ENCODE measurements around the gene TRIM2.

The TRIM2 gene

DNA sequence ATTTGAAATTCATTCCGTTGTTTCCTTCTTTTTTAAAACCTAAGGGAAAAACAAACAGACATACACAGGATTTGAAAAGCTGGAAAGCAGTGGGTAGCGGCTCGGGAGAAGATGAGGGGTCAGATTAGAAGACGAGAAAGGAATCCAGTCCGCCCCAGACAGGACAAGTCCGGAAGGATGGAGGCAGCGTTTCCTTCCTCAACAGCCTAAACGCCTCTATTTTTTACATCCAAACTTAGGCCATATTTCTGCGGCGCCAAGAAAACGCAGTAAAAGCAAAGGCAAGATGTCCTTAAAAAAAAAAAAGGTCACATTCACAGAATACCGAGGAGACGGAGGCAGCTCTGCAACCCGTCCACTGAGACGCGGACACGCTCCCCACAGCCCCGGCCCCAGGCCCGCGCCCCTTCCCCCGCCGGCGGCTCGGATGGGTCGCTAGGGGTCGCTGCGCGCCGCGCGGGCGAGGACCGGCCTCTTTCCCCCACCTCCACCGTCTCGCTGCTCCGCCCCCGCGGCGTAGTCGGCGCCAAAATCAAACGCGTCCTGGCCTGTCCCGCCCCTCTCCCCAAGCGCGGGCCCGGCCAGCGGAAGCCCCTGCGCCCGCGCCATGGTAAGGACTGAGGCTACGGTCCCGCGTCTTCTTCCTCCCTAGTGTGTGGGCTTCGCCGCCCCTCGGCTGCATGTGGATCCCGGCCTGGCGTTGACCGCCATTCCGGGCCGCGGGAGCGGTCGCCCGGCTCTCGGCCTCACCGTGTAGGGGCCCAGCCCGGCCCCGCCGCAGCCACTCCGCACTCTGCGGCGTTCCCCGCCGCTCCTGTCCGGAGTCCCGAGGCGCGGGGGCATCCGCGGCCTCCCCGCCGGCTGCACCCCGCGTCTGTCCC, 140.1 kb downstream of the TRIM2 start, which contains the start of gene MND1:
Gene MND1, plus strand, starts transcription at position 558 of the 881 bp plus-strand sequence. Its CDS starts 50 bp downstream, at position 608.
- peak; percentile 95 for DNase-seq

DNA sequence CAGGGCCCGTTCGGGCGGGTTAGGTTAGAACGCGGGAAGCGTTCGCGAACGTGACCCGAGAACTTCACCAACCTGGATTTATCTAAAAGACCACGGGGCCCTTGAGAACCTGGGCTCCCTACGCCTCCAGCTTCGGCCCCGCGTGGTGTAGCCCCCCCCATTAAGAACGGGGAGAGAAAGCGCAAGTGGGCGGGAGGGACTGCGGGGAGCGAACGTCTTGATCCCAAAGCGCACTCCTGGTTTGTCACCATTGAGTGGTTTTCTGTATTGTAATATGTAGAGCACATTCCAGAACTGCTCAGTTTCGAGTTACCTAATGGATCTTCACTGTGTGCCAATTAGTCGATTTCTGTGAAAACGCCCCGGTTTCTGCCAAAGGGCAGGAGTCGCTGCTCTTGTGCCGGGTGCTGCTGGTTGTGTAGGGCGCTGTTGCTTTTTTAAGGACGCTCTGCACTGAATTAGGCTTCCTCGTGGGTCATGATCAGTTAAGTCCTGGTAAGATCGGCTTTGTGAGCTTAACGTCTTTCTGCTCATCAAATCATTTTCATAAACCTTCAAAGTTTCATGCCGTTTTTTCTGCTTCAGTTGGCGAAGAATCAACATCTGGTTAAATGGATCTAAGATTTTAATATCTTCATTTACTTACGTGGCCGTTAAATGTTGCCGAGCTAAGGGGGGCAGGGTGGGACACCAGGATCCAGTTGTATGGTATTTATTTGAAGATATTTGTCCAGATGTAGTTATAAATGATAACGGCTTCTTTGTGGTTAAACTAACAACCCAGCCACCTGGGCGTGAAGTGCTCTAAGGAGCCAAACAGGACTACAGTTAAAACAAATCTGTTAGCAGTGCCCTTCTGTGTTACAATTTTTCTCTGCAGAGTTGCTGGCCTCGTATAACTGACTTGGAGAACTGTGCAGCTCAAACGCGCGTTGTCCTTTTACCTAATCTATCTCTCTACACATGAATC, 141.1 kb downstream of the TRIM2 start:
- peak; percentile 82 for DNase-seq

DNA sequence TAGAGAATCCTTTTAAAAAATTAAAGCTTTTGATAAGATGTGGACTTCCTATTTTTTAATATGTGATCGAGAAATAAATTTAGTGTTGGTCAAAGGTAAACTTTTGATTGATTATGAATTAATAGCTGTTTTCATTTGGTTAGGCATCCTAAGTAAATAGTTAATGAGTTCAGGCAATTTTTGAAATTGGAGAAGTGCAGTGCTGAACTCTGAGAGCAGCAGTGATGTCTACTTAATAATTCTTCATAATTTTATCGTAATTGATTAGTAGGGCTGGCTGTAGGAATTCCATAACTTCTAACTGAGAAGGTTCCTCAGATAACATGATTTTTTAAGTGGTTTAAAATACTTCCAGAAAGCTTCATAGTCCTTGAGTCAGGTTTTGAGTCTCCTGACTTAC, 141.8 kb downstream of the TRIM2 start:
- no peak for DNase-seq

- no peak for DNase-seq
These were observed 142.3 kb downstream of the TRIM2 start for GRCh38 chr4:153346563-153346962.

- no peak for DNase-seq
These were observed 142.9 kb downstream of the TRIM2 start for GRCh38 chr4:153347117-153347516.

GRCh38 chr4:153348006-153348405, 143.8 kb downstream of the TRIM2 start:
- DNase-seq = no peak

DNA sequence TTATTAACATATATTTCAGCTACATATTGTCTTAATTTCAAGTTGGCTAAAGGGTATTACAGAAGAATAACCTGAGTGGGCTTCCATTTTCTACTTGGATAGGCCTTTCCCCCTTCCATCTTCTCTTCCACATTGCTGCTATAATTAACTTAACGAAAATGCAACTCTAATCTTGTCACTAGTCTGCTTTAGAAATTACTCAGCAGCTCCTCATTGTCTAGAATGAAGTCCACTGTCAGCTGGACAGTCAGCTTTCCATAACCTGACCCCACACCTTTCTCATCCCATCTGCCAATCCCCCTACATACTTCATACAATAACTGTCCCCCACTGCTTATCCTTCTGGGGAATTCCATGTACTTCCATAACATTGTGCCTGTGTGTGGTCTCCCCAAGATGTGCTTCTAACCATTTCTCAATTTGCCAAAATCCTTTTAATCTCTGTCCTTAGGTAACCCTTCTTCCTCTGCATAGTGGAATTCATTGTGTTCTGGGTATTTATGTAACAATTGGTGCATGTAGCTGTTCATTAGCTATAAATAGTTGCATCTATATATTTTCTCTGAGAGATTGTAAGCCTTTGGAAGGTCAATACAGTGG, 145.1 kb downstream of the TRIM2 start:
- no peak for DNase-seq

DNA sequence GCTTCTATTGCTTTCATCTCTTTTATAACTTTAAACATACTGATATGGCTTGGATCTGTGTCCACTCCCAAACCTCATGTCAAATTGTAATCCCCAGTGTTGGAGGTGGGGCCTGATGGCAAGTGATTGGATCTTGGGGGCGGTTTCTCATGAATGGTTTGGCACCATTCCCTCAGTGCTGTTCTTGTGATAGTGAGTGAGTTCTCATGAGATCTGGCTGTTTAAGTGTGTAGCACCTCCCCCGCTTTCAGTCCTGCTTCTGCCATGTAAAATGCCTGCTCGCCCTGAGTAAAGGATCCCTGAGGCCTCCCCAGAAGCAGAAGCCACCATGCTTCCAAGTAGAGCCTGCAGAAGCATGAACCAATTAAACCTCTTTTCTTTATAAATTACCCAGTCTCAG, 157.9 kb downstream of the TRIM2 start:
- DNase-seq = no peak

- DNase-seq = no peak
These were observed 159.8 kb downstream of the TRIM2 start for GRCh38 chr4:153364061-153364460.

DNA sequence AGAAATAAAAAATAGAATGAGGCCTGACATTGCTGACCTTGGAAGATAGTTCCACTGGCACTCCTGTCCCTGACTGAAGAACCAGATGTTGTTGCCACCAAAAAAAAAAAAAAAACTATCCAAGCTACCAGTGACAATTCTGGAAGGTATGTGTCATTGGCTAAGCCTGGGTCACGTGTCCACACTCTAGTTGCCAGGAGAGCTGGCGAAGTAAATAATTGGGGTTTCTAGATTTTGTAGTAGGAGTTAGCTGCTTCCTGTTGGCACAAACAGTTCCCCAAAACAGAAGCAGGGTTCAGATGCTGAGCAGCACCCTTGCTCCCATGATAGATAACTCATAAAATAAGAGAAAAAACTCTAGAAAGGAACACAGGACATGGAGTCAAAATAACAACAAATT, 160.8 kb downstream of the TRIM2 start:
- DNase-seq = no peak

DNA sequence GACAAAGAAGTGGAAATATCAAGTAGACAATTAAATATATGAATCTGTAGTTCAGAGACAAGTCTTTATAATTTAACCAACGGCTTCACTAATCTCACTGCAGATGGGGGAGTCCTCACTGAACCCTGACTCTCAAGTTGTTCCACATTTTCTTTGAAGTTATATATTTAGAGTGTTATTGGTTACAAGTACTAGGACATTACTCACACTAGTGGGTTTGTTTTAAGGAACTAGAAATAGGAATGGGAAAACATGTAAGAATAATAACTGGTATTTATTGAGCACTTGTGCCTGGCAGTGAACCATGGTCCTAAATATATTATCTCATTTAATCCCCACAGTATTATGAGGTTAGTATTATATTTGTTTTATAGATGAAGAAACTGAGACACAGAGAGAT, 162.2 kb downstream of the TRIM2 start:
- no peak for DNase-seq

DNA sequence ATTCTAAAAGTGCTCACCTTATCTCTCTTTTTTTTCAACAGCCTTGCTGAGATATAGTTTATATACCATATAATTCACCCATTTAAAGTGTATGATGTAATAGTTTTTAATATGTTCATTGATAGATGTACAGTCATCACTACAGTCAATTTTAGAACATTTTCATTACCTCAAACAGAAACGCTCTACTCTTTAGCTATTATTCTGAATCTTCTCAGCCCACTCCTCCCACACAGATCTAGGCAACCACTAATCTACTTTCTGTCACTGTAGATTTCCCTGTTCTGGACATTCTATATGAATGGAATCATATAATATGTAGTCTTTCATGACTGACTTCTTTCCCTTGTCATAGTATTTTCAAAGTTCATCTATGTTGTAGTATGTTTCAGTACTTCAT, 162.8 kb downstream of the TRIM2 start:
- no peak for DNase-seq

DNA sequence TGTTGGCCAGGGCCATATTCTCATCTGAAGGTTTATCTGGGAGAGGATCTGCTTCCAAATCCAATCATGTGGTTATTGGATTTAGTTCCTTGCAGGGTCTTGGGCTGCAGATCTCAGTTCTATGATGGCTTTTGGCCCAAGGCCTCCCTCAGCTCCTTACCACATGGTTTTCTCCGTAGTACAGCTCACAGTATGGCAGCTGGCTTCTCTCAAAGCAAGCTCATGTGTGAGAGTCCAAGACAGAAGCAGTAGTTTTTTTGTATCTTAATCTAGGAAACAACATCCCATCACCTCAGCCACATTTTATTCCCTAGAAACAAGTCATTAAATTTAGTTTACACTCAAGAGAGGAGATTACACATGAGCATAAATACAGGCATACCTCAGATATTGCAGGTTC, 164.8 kb downstream of the TRIM2 start:
- DNase-seq = no peak

DNA sequence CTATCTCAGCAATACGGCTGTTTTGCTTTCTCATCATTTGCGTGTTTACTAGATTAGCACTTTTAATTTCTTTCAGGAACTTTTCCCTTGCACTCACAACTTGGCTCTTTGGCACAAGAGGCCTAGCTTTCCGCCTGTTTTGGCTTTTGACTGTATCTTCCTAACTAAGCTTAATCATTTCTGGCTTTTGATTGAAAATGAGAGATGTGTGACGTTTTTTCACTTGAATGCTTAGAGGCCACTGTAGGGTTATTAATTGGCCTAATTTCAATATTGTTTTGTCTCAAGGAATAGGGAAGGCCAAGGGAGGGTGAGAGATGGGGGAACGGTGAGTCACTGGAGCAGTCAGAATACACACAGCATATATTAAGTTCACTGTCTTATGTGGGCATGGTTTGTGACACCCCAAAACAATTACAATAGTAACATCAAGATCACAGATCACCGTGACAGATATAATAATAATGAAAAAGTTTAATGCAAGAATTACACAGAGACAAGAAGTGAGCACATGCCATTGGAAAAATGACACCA, 167.5 kb downstream of the TRIM2 start:
- DNase-seq = no peak

DNA sequence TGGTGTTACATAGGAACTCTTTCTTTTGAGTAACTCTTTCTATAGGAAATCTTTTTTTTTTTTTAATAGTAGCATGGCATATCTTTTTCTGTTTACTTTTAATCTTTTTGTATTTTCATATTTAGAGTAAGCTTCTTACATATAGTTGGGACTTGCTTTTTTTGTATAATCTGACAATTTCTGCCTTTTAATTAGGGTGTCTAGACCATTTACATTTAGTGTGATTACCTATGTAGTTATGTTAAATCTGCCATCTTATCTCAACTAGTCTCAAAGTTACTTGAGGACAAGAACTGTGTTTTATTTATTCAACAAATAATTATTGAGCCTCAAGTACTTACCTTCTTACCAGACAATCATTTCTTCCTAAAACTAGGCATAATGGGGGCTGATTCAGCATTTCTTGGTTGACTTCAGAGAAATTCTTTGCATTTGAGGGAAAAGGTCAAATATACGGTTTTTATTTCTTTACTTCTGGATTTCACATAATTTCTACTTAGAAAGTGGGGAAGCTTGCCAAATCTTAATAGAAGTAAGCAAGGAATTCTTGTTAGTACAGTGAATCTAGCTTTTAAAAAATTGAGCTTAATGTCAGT, 168.8 kb downstream of the TRIM2 start:
- no peak for DNase-seq

DNA sequence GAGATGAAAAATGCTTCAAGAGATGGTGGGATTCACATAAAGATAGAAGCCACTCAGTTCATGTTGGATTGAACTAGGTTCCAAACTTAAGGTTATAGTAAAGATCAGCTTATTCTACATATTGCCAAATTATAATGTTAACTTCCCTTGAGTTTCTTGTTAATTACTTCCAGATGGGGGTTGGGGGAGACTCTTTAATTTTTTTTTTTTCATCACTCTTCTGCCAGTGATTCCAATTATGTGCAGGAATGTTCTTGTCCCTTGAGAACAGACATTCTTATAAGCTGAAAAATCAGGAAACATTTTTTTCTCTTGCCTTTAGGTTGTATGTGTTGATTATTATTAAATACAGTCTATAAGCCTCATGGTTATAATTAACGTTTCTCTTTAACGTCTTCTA, 170.2 kb downstream of the TRIM2 start:
- no peak for DNase-seq

DNA sequence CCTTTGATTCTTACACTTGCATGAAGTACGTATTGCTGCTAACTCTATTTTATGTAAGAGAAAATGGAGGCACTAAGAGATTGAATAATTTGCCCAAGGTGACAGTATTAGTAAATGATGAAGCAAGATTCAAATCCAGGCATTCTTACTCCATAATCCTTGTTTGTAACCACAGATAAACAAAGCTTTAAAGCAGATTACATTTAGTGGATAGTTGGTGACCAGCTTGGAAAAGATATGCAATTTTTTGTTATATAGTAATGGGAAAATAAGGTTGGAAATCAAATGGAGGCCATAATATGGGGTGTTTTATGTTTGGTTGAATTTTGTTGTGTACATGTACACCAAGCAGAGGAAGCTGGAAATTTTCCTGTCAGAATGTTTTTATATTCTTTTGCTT, 171.1 kb downstream of the TRIM2 start:
- DNase-seq = no peak

DNA sequence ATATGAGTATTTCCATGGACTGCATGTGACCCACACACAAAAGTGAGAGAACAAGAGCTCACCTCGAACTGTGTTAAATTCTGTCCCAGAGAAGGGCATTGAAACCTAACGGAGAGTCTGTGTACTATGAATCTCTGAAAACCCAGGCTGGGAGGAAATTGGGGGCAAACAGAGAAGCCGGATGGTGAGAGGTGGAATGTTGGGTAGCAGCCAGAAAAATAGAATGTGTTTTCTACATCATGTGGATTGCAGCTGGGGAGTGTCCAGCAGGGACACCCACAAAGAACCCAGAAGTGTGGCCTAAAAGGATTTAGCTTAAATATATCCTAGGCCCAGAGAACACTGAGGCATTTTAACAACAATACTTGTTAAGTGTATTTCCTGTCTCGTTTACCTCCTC, 178.9 kb downstream of the TRIM2 start:
- DNase-seq = no peak

- no peak for DNase-seq
These were observed 179.9 kb downstream of the TRIM2 start for GRCh38 chr4:153384160-153384559.

- no peak for DNase-seq
These were observed 181.5 kb downstream of the TRIM2 start for GRCh38 chr4:153385784-153386183.

DNA sequence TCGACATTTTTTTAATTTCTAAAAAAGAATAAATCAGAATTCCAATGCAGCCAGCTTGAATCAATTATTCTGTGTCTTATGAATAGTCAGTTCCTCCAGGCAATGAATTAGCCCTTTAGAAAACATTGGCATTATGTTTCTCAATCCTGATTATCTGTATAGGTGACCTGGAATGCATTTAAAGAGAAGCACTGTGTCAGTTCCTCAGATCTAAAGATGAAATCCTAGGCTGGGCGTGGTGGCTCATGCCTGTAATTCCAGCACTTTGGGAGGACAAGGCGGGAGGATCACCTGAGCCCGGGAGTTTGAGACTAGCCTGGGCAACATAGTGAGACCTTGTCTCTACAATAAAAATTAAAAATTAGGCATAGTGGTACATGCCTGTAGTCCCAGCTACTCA, 183.7 kb downstream of the TRIM2 start:
- DNase-seq = no peak
